Measurements from ENCODE around the gene NUP62.
"Not testable (repeated sequence)": the region's sequence is repeated elsewhere in the genome, so short reads cannot be mapped to it uniquely, and the experiment has no call there.

Gene NUP62

GRCh38 chr19:49950956-49951526, 21.7 kb upstream of the NUP62 start:
- DNase-seq: no peak

GRCh38 chr19:49950590-49950948, 21.3 kb upstream of the NUP62 start:
- no peak for DNase-seq

- DNase-seq: no peak
Observed at GRCh38 chr19:49949742-49950589, 20.7 kb upstream of the NUP62 start.

GRCh38 chr19:49946415-49946814, 17.1 kb upstream of the NUP62 start:
- DNase-seq: no peak

GRCh38 chr19:49944567-49944966, 15.3 kb upstream of the NUP62 start:
- not testable (repeated sequence) for DNase-seq

- no peak for DNase-seq
Observed at GRCh38 chr19:49940482-49940791, 11.1 kb upstream of the NUP62 start.

- no peak for DNase-seq
Observed at GRCh38 chr19:49939721-49940481, 10.6 kb upstream of the NUP62 start.

- DNase-seq: no peak
Observed at GRCh38 chr19:49938662-49939061, 9.4 kb upstream of the NUP62 start.

- DNase-seq: peak; percentile 53
Observed at GRCh38 chr19:49937750-49938381, 8.6 kb upstream of the NUP62 start.

- no peak for DNase-seq
Observed at GRCh38 chr19:49936549-49936948, 7.2 kb upstream of the NUP62 start.

- no peak for DNase-seq
Observed at GRCh38 chr19:49933643-49934042, 4.3 kb upstream of the NUP62 start.

- DNase-seq: no peak
Observed at GRCh38 chr19:49932731-49933131, 3.4 kb upstream of the NUP62 start.

- DNase-seq: no peak
Observed at GRCh38 chr19:49932041-49932451, 2.7 kb upstream of the NUP62 start.

- no peak for DNase-seq
Observed at GRCh38 chr19:49931293-49932040, 2.2 kb upstream of the NUP62 start.

GRCh38 chr19:49930483-49931011, 1.2 kb upstream of the NUP62 start:
- no peak for DNase-seq

- peak; percentile 95 for DNase-seq
Observed at GRCh38 chr19:49929611-49930482, 543 bp upstream of the NUP62 start.

- no peak for DNase-seq
Observed at GRCh38 chr19:49927526-49928264, 1.6 kb downstream of the NUP62 start.

- no peak for DNase-seq
Observed at GRCh38 chr19:49926515-49926914, 2.8 kb downstream of the NUP62 start.

GRCh38 chr19:49925486-49925885, 3.8 kb downstream of the NUP62 start:
- DNase-seq: no peak

GRCh38 chr19:49924881-49925210, 4.5 kb downstream of the NUP62 start:
- not testable (repeated sequence) for DNase-seq
